ENCODE results near the gene ZCCHC2. TPM values are rescaled to one million over a fixed set of nuclear protein-coding genes. Genes with fewer than 3 reads are reported as not detected.

Gene ZCCHC2
- total RNA-seq, 2 experiments from 2014 or later = 51.7 to 52.3 TPM

DNA sequence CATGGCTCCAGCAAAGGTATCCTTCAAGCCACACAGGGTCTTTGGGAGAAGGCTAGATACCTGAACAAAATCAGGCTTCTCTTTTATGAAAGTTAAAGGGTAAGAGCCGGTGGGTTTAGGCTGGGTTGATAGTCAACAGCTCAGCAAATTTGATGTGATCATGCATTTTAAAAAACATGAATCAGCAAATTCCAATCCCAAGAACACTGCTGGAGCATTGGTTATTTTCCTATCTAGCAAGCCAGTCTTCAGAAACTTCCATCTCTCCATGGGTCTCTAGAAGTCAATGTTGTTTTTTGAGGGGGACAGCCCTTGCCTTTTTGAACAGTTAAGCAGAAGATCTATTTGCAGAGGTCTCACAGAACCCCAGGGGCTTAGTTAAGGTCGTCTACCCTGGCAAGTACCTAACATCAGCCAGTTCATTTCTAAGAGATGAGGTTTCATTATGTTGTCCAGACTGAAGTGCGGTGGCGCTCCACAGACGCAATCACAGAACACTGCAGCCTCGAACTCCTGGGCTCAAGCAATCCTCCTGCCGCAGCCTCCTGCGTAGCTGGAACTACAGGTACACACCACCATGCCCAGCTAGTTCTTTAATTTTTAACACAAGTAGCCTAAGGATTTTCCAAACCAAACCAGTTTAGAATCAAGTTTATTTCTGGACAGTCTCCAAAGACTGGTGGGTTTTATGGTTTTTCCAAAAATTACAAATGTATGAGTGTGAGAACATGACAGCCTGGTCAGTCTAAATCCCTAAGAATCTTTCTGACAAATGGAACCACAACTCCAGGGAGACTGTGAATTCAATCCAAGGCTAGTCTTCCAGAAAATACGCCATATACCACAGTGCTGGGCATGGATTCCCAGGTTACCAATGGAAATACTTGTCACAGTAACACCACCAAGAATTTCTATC lies 4.1 kb upstream of the ZCCHC2 start:
- Mint-ChIP-seq H3K36me3 (ENCODE audit: low read depth) (peaks cover 44% of the 10 kb centered on the region), H3K9me3 (peaks cover 9% of the 10 kb centered on the region), H3K4me1 (peaks cover 15% of the 10 kb centered on the region), H3K4me3 (no peak overlapping the region), H3K27me3 (peaks cover 4% of the 10 kb centered on the region), H3K27ac (no peak overlapping the region)
- ChIA-PET CTCF (interaction anchor here (1.4 kb wide), 1 partner anchor 8 kb away, joined by 3 read pairs; no protein-coding TSS in a partner anchor), POLR2A (no interaction called here)
- no peak for DNase-seq

DNA sequence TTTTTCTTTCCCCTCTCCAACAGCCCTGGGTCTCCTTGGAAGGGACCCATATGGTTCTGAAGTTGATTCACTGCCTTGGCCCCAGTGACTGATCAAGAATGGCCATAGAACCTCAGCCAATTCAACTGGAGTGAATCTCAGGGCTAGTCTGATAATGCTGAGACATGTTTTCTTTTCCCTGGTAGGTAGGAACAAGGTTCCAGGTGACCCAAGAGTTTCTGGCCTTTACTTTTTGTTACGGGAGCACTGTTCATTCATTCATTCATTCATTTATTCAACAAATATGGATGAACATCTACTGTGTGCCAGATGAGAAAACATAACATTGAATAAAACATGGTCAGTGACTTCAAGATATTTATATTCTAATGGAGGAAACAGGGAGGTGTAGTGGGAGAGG lies 3.1 kb upstream of the ZCCHC2 start:
- Mint-ChIP-seq H3K4me3 (no peak overlapping the region), H3K27me3 (no peaks in the 10 kb centered on the region), H3K36me3 (ENCODE audit: low read depth) (peaks cover 37% of the 10 kb centered on the region), H3K27ac (no peak overlapping the region), H3K9me3 (peaks cover 2% of the 10 kb centered on the region), H3K4me1 (peaks cover 15% of the 10 kb centered on the region)
- DNase-seq = no peak
- ChIA-PET CTCF (interaction anchor here (1.4 to 1.5 kb wide), 2 partner anchors 9 to 14 kb away, joined by 3 read pairs; no protein-coding TSS in a partner anchor), POLR2A (interaction anchor here (5.5 kb wide), 1 partner anchor 8 kb away, joined by 41 read pairs; no protein-coding TSS in a partner anchor)

DNA sequence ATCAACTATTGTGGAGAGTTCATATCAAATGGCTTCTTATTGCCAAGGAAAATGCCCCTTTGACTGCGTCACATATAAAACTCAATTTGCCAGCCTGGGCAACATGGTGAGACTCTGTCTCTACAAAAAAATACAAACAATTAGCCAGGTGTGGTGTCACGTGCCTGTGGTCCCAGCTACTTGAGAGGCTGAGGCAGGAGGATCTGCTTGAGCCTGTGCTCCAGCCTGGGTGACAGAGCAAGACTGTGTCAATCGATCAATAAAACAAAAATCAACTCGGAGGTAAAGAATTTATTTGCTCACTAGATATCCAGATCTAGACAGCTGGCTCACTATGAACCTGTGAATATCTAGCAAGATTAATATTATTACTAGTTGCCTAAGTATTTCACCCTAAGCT lies 1.7 kb upstream of the ZCCHC2 start:
- H3K4me3 Mint-ChIP-seq = peak overlapping the region; percentile 93
- peaks cover 15% of the 10 kb centered on the region for H3K4me1 Mint-ChIP-seq
- H3K36me3 Mint-ChIP-seq (ENCODE audit: low read depth) = peaks cover 49% of the 10 kb centered on the region
- no peak for DNase-seq
- H3K9me3 Mint-ChIP-seq = no peaks in the 10 kb centered on the region
- POLR2A ChIA-PET = interaction anchor here (2.1 to 7.7 kb wide), 4 partner anchors 9 to 334 kb away, joined by 7 to 140 read pairs (median 34); partner anchors contain the start of genes PIGN and RELCH
- H3K27ac Mint-ChIP-seq = no peak overlapping the region
- CTCF ChIA-PET = interaction anchor here (0.7 to 2.8 kb wide), 4 partner anchors 9 to 197 kb away, joined by 3 to 24 read pairs (median 4); no protein-coding TSS in a partner anchor
- H3K27me3 Mint-ChIP-seq = no peaks in the 10 kb centered on the region

DNA sequence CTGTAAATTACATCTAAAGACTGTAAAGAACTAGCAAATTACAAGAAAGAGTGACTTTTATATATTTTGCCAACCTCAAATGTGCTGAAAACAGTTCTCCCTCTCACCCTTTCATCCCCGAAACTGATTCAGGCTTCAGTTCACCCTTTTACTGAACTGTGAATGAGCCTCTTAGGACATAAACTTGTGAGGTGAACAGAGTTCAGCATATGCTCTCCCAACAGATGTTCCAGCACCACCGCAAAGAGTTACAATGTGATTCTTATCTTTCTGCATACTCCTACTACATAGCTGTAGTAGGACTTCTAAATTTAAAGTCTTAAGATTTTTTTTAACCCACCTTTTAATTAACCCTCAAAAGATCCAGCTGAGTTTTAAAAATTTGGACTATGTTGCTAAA lies 1.2 kb upstream of the ZCCHC2 start:
- H3K27ac Mint-ChIP-seq = peak overlapping the region; percentile 83
- H3K9me3 Mint-ChIP-seq = no peaks in the 10 kb centered on the region
- POLR2A ChIA-PET = interaction anchor here (0.9 to 7.7 kb wide), 9 partner anchors 10 to 350 kb away, joined by 3 to 140 read pairs (median 7); partner anchors contain the start of genes PIGN and RELCH
- CTCF ChIA-PET = interaction anchor here (0.6 to 2.8 kb wide), 9 partner anchors 10 to 318 kb away, joined by 3 to 24 read pairs (median 4); no protein-coding TSS in a partner anchor
- H3K4me1 Mint-ChIP-seq = peaks cover 15% of the 10 kb centered on the region
- DNase-seq = no peak
- peaks cover 52% of the 10 kb centered on the region for H3K36me3 Mint-ChIP-seq (ENCODE audit: low read depth)
- no peaks in the 10 kb centered on the region for H3K27me3 Mint-ChIP-seq
- H3K4me3 Mint-ChIP-seq = peak overlapping the region; percentile 93

DNA sequence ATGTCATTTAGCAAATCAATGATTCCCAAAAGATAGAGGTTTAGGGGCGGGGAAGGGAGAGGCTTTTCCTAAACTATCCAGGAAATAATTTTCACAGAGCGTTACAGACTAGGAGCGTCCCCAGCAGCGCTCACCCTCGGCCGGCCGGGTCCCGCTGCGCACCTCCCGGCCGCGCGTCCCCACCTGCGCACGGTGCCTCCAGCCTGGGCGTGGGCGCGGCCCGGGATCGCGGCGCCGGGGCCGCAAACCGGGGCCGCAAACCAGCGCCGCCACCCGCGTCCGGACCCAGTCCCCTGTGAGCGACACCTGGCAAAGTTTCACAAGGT lies 684 bp upstream of the ZCCHC2 start:
- Mint-ChIP-seq H3K9me3 (no peaks in the 10 kb centered on the region), H3K4me3 (peak overlapping the region; percentile 93), H3K27ac (peak overlapping the region; percentile 83), H3K36me3 (ENCODE audit: low read depth) (peaks cover 52% of the 10 kb centered on the region), H3K27me3 (no peaks in the 10 kb centered on the region), H3K4me1 (peaks cover 15% of the 10 kb centered on the region)
- no peak for DNase-seq
- CTCF ChIA-PET = interaction anchor here (0.6 to 2.8 kb wide), 9 partner anchors 10 to 319 kb away, joined by 3 to 24 read pairs (median 4); no protein-coding TSS in a partner anchor
- POLR2A ChIA-PET = interaction anchor here (0.9 to 7.7 kb wide), 14 partner anchors 10 to 349 kb away, joined by 3 to 140 read pairs (median 6); partner anchors contain the start of genes PHLPP1, PIGN and RELCH

DNA sequence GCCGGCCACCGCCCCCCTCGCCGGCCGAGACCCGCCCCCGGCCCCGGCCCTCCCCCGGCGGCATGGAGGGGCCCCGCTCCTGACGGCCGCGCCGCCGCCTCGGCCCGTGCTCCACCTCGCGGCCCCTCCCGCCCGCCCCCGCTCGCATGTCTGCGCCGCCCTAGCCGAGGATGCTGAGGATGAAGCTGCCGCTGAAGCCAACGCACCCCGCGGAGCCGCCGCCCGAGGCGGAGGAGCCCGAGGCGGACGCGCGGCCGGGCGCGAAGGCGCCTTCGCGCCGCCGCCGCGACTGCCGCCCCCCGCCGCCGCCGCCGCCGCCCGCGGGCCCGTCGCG lies 397 bp downstream of the ZCCHC2 start:
- H3K4me1 Mint-ChIP-seq = peaks cover 25% of the 10 kb centered on the region
- DNase-seq = no peak
- no peaks in the 10 kb centered on the region for H3K27me3 Mint-ChIP-seq
- ChIA-PET POLR2A (interaction anchor here (0.9 to 7.7 kb wide), 14 partner anchors 10 to 336 kb away, joined by 3 to 140 read pairs (median 6); partner anchors contain the start of genes PHLPP1, PIGN and RELCH), CTCF (interaction anchor here (1.0 to 2.8 kb wide), 7 partner anchors 11 to 199 kb away, joined by 3 to 24 read pairs (median 7); no protein-coding TSS in a partner anchor)
- peaks cover 50% of the 10 kb centered on the region for H3K36me3 Mint-ChIP-seq (ENCODE audit: low read depth)
- peak overlapping the region; percentile 35 for H3K4me3 Mint-ChIP-seq
- H3K27ac Mint-ChIP-seq = peak overlapping the region; percentile 26
- no peaks in the 10 kb centered on the region for H3K9me3 Mint-ChIP-seq

DNA sequence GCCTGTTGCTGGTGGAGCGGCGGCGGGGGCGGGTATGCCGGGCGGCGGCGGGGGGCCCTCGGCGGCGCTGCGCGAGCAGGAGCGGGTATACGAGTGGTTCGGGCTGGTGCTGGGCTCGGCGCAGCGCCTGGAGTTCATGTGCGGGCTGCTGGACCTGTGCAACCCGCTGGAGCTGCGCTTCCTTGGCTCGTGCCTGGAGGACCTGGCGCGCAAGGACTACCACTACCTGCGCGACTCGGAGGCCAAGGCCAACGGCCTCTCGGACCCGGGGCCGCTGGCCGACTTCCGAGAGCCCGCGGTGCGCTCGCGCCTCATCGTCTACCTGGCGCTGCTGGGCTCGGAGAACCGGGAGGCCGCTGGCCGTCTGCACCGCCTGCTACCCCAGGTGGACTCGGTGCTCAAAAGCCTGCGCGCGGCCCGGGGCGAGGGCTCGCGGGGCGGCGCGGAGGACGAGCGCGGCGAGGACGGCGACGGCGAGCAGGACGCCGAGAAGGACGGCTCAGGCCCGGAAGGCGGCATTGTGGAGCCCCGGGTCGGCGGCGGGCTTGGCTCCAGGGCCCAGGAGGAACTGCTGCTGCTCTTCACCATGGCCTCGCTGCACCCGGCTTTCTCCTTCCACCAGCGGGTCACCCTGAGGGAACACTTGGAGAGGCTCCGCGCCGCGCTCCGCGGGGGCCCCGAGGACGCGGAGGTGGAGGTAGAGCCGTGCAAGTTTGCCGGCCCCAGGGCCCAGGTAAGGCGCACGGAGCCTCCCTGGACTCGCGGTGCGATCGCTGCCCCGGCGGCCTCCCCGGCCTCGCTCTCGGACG lies 1.0 kb downstream of the ZCCHC2 start:
- Mint-ChIP-seq H3K27ac (peak overlapping the region; percentile 96), H3K9me3 (no peaks in the 10 kb centered on the region), H3K27me3 (no peaks in the 10 kb centered on the region), H3K36me3 (ENCODE audit: low read depth) (peaks cover 44% of the 10 kb centered on the region), H3K4me1 (peaks cover 28% of the 10 kb centered on the region), H3K4me3 (peak overlapping the region; percentile 92)
- ChIA-PET POLR2A (interaction anchor here (0.8 to 7.7 kb wide), 12 partner anchors 12 to 842 kb away, joined by 3 to 140 read pairs (median 6); partner anchors contain the start of genes PHLPP1, PIGN and RELCH), CTCF (interaction anchor here (1.4 to 2.2 kb wide), 4 partner anchors 17 to 102 kb away, joined by 3 to 11 read pairs (median 6); no protein-coding TSS in a partner anchor)
- DNase-seq = peak; percentile 60

DNA sequence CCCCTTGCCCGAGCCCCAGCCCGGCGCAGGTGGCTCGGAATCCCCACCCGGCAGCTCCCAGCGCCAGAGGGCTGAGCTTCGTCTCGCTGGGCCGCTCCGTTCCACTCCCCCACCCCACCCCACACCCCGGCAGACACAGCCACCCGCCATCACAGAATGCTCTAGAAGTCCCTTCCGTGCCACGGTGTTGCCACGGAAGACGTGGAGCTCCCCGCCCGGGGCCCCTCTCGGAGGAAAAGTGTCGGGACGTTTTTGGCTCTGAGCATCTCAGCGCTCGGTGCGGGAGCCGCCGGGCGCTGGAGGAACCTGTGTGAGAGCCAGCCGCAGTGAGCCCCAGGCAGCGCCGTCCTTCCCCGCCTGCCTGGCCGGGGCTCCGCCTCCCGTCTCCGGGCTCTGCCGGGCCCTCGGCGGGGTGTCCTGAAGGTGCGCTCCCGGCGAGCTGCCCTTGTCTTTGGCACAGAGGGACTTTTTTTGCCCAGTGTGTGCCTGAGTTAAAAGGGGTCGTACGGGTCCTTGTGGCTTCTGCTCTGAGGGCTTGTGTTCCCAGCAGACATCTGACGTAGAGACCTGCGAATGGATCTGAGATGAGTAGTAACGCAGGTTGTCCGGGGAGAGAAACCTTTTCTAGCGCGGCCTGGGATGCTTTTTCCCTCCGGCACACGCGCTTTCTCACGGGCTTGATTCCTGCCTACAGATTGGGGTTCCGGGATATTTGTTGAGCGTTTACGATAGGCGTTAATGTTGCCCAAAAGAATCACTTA lies 1.8 kb downstream of the ZCCHC2 start:
- peak overlapping the region; percentile 96 for H3K27ac Mint-ChIP-seq
- ChIA-PET CTCF (interaction anchor here (1.4 to 1.7 kb wide), 2 partner anchors 61 to 103 kb away, joined by 3 to 5 read pairs; no protein-coding TSS in a partner anchor), POLR2A (interaction anchor here (0.7 to 7.7 kb wide), 8 partner anchors 13 to 841 kb away, joined by 3 to 140 read pairs (median 5); partner anchors contain the start of genes PIGN and RELCH)
- peaks cover 45% of the 10 kb centered on the region for H3K36me3 Mint-ChIP-seq (ENCODE audit: low read depth)
- peak; percentile 63 for DNase-seq
- H3K4me3 Mint-ChIP-seq = peak overlapping the region; percentile 92
- H3K4me1 Mint-ChIP-seq = peaks cover 34% of the 10 kb centered on the region
- no peaks in the 10 kb centered on the region for H3K27me3 Mint-ChIP-seq
- H3K9me3 Mint-ChIP-seq = no peaks in the 10 kb centered on the region

DNA sequence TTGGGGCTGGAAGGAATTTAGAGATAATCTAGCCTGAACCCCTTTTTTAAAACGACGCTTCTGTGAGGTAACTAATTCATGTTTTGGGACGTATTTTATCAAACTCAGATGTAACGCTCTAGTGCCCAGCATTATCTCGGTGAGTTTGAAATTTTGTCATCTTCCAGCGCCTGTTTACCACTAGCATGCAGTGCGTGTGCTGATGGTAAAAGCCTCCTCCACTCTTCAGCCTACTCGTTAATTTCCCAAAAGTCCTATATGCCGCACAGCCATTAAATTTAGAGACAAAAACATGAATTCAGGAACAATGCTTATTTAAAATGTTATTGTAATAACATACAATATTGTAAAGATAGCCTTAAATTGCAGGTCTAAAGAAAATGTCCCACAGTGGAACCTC lies 2.8 kb downstream of the ZCCHC2 start:
- ChIA-PET CTCF (interaction anchor here (1.7 kb wide), 1 partner anchor 60 kb away, joined by 5 read pairs; no protein-coding TSS in a partner anchor), POLR2A (interaction anchor here (0.7 to 7.7 kb wide), 5 partner anchors 19 to 339 kb away, joined by 3 to 140 read pairs (median 15); partner anchors contain the start of genes PIGN and RELCH)
- peak overlapping the region; percentile 92 for H3K4me3 Mint-ChIP-seq
- peak overlapping the region; percentile 96 for H3K27ac Mint-ChIP-seq
- H3K27me3 Mint-ChIP-seq = no peaks in the 10 kb centered on the region
- H3K36me3 Mint-ChIP-seq (ENCODE audit: low read depth) = peaks cover 42% of the 10 kb centered on the region
- H3K9me3 Mint-ChIP-seq = no peaks in the 10 kb centered on the region
- peaks cover 39% of the 10 kb centered on the region for H3K4me1 Mint-ChIP-seq
- DNase-seq = no peak

DNA sequence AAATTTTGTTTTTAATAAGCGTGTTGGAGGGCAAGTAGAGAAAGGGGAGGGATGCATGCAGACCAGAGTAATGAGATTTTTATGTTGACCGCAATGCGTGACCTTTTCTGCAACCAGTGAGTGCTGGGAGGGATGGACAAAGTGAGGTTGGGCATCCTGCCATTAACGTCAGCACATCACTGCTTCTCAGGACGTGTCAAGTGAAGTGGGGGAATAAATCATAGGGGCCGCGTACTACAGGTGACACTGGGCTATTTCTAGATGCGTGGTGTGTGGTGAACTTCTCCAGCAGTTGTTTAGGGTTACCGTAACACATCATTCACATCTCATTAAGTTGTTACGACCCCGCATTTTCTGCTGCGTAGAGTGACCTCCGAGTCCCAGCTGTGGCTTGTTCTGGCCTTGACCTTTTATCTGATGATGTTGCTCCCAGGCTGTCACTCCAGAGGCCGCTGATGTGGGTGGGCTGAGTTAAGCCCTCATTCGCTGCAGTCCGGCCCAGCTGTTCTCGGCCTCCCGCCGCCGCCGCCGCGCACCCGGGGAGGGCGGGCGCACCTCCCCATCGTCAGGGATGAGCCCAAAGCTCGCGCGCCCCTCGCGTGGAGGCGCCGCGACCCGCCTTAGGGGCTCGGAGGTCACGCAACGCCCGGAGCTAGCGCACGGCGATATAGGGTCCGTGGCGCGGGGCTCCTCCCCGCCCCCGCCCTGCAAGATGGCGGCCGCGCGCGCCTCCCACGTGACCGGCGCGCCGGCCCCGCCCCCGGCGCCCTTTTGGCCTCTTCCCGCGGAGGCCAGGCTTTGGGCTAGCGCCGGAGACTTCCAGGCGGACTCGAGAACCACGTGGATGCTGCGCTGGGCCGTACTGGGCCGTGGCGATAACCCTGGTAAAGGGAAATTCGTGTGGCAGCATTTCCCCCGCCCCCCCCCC lies 3.5 kb downstream of the ZCCHC2 start:
- no peaks in the 10 kb centered on the region for H3K9me3 Mint-ChIP-seq
- peaks cover 41% of the 10 kb centered on the region for H3K36me3 Mint-ChIP-seq (ENCODE audit: low read depth)
- peak overlapping the region; percentile 96 for H3K27ac Mint-ChIP-seq
- H3K27me3 Mint-ChIP-seq = no peaks in the 10 kb centered on the region
- peaks cover 36% of the 10 kb centered on the region for H3K4me1 Mint-ChIP-seq
- peak; percentile 77 for DNase-seq
- POLR2A ChIA-PET = interaction anchor here (1.1 to 7.7 kb wide), 7 partner anchors 12 to 339 kb away, joined by 4 to 140 read pairs (median 7); partner anchors contain the start of genes PIGN and RELCH
- peak overlapping the region; percentile 92 for H3K4me3 Mint-ChIP-seq
- CTCF ChIA-PET = interaction anchor here (0.7 to 1.7 kb wide), 4 partner anchors 11 to 60 kb away, joined by 3 to 7 read pairs (median 4); no protein-coding TSS in a partner anchor

DNA sequence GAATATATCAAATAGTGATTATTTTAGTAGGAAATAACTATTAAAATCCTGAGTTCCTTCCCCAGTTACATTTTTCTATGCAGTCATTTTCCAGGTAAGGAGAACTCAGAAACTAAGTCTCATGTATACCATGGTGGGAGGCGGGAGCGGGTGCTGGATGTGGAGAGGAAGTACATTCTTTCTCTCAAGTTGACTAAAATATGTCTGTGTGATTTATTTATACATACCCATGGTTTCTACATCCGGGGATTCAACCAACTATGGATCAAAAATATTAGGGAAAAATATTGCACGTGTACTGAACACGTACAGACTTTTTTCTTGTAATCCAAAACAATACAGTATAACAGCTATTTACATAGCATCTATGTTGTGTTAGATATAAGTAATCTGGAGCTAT lies 6.8 kb downstream of the ZCCHC2 start:
- Mint-ChIP-seq H3K4me3 (no peak overlapping the region), H3K4me1 (peaks cover 45% of the 10 kb centered on the region)

More for the DNA sequence above, 6.8 kb downstream of the ZCCHC2 start:
- no peaks in the 10 kb centered on the region for H3K27me3 Mint-ChIP-seq
- POLR2A ChIA-PET = interaction anchor here (1.5 to 1.7 kb wide), 2 partner anchors 23 to 25 kb away, joined by 4 read pairs; no protein-coding TSS in a partner anchor
- CTCF ChIA-PET = no interaction called here
- peaks cover 51% of the 10 kb centered on the region for H3K36me3 Mint-ChIP-seq (ENCODE audit: low read depth)
- H3K9me3 Mint-ChIP-seq = no peaks in the 10 kb centered on the region
- no peak overlapping the region for H3K27ac Mint-ChIP-seq
- no peak for DNase-seq
